Fibroblast of lung (primary cell): ENCODE results near the gene AARS1. TPM values are rescaled to one million over a fixed set of nuclear protein-coding genes. Genes with fewer than 3 reads are reported as not detected.
"Not testable (repeated sequence)": the region's sequence is repeated elsewhere in the genome, so short reads cannot be mapped to it uniquely, and the experiment has no call there.

ENCODE experiments used
- DNase-seq, 2 donors: peaks; one replicate each; pipeline versions ENCODE4 v3.0.0 to v3.0.0-alpha.2; 2010; ENCODE audit warnings: low read depth in 2 of 2
- H2AFZ ChIP-seq: 2 replicates; pipeline ENCODE4 v1.5.1; 2012; ENCODE audit warnings: low read length, control low read depth, inconsistent platforms
- H3K27ac ChIP-seq: 2 replicates; pipeline ENCODE4 v1.5.1; 2011; ENCODE audit warnings: low read length, control low read depth; ENCODE audit not compliant: insufficient read depth
- H3K27me3 ChIP-seq: 2 replicates; pipeline ENCODE4 v1.5.1; 2011; ENCODE audit warnings: mild to moderate bottlenecking, low read length; ENCODE audit not compliant: control insufficient read depth, insufficient read depth
- H3K36me3 ChIP-seq: 2 replicates; pipeline ENCODE4 v1.5.1; 2011; ENCODE audit warnings: low read length; ENCODE audit not compliant: control insufficient read depth, insufficient read depth
- H3K4me1 ChIP-seq: 2 replicates; pipeline ENCODE4 v1.5.1; 2011; ENCODE audit warnings: low read length; ENCODE audit not compliant: control insufficient read depth, insufficient read depth; ENCODE audit errors: extremely low read depth
- H3K4me2 ChIP-seq: 2 replicates; pipeline ENCODE4 v1.5.1; 2011; ENCODE audit warnings: low read length, control low read depth; ENCODE audit not compliant: insufficient read depth; ENCODE audit errors: extremely low read depth
- H3K4me3 ChIP-seq, 4 experiments: fragments of 200-600 bp in 1 of 4; sonication (generic) in 1 of 4; replicated peaks in 1 of 4; 2 replicates each; pipeline ENCODE4 v1.5.1; 2011 to 2016; ENCODE audit warnings: low read length in 4 of 4, low read depth in 3 of 4, mild to moderate bottlenecking in 3 of 4, control low read depth in 2 of 4, inconsistent platforms in 1 of 4, mixed read lengths in 1 of 4; ENCODE audit not compliant: insufficient read depth in 1 of 4; ENCODE audit errors: control extremely low read depth in 1 of 4
- H3K79me2 ChIP-seq: 2 replicates; pipeline ENCODE4 v1.5.1; 2012; ENCODE audit warnings: mild to moderate bottlenecking, low read length, inconsistent platforms; ENCODE audit not compliant: control insufficient read depth, insufficient read depth
- H3K9ac ChIP-seq: 2 replicates; pipeline ENCODE4 v1.5.1; 2011; ENCODE audit warnings: mild to moderate bottlenecking, low read length, control low read depth; ENCODE audit not compliant: insufficient read depth
- H3K9me3 ChIP-seq: 2 replicates; pipeline ENCODE4 v1.5.1; 2012; ENCODE audit warnings: low read depth, low read length; ENCODE audit not compliant: control insufficient read depth, insufficient read depth
- H4K20me1 ChIP-seq: 2 replicates; pipeline ENCODE4 v1.5.1; 2011; ENCODE audit warnings: low read length; ENCODE audit not compliant: control insufficient read depth, insufficient read depth; ENCODE audit errors: extremely low read depth
- polyA plus RNA-seq, 2 donors: library from polyadenylated mRNA; depleted of rRNA in 1 of 2; stranded (reverse) in 1 of 2; unstranded in 1 of 2; fragments of >200 nt; gene quantifications; 2 replicates each; pipeline ENCODE4 v1.2.1, GENCODE V29; 2011 to 2012; ENCODE audit warnings: missing spikeins in 1 of 2
- total RNA-seq: library from RNA; depleted of rRNA; stranded (reverse); fragments of >200 nt; gene quantifications from 2 replicates; pipeline ENCODE4 v1.2.1, GENCODE V29; 2014

Gene AARS1
- total and polyA plus RNA-seq, 2 donors (not counting 1 experiment from before 2014, with no cell fraction given), result 137 to 596 TPM

GRCh38 chr16:70204010-70204409 is 85.3 kb downstream of the AARS1 start:
- H2AFZ ChIP-seq, H3K27ac ChIP-seq, H3K9me3 ChIP-seq, H3K27me3 ChIP-seq, H3K4me2 ChIP-seq, H3K4me1 ChIP-seq, H3K4me3 ChIP-seq, H3K36me3 ChIP-seq, H3K9ac ChIP-seq, H3K79me2 ChIP-seq, DNase-seq, H4K20me1 ChIP-seq: not testable (repeated sequence)

- H3K79me2 ChIP-seq, H3K27ac ChIP-seq, H3K4me3 ChIP-seq, H3K9ac ChIP-seq, H3K9me3 ChIP-seq, H2AFZ ChIP-seq, H4K20me1 ChIP-seq, H3K27me3 ChIP-seq, H3K4me2 ChIP-seq, H3K36me3 ChIP-seq, DNase-seq, H3K4me1 ChIP-seq: not testable (repeated sequence)
Measured at GRCh38 chr16:70203508-70203907, 85.8 kb downstream of the AARS1 start.

Other genes with a start within 250 kb of the AARS1 start
- 16.5 and 22.3 TPM in 2 replicates for gene PDPR, start 175.2 kb downstream of the AARS1 start, total RNA-seq
- gene PDPR, start 175.2 kb downstream of the AARS1 start, polyA plus RNA-seq, result 18.2 and 29.0 TPM in 2 replicates
- gene CLEC18C, start 115.7 kb downstream of the AARS1 start, total RNA-seq, result under 0.01 and 0.17 TPM in 2 replicates
- 0.01 TPM in 1 of 2 replicates, not detected in the other for gene CLEC18C, start 115.7 kb downstream of the AARS1 start, polyA plus RNA-seq
- 47.2 and 49.6 TPM in 2 replicates for gene EXOSC6, start 37.6 kb downstream of the AARS1 start, total RNA-seq
- gene EXOSC6, start 37.6 kb downstream of the AARS1 start, polyA plus RNA-seq, result 8.6 and 12.0 TPM in 2 replicates
- 23.9 and 30.7 TPM in 2 replicates for gene DDX19B, start 9.7 kb upstream of the AARS1 start, total RNA-seq
- 41.0 and 46.0 TPM in 2 replicates for gene DDX19B, start 9.7 kb upstream of the AARS1 start, polyA plus RNA-seq
- gene DDX19A, start 57.4 kb upstream of the AARS1 start, total RNA-seq, result 33.1 and 35.3 TPM in 2 replicates
- 48.3 and 48.6 TPM in 2 replicates for gene DDX19A, start 57.4 kb upstream of the AARS1 start, polyA plus RNA-seq
- gene ST3GAL2, start 149.6 kb upstream of the AARS1 start, total RNA-seq, result 9.5 and 17.8 TPM in 2 replicates
- 13.1 and 13.5 TPM in 2 replicates for gene ST3GAL2, start 149.6 kb upstream of the AARS1 start, polyA plus RNA-seq
- 11.8 and 13.5 TPM in 2 replicates for gene FCSK, start 165.1 kb upstream of the AARS1 start, total RNA-seq
- gene FCSK, start 165.1 kb upstream of the AARS1 start, polyA plus RNA-seq, result 4.4 and 4.9 TPM in 2 replicates
- 79.6 and 117 TPM in 2 replicates for gene COG4, start 234.0 kb upstream of the AARS1 start, total RNA-seq
- gene COG4, start 234.0 kb upstream of the AARS1 start, polyA plus RNA-seq, result 36.2 and 50.7 TPM in 2 replicates
- 81.9 and 107 TPM in 2 replicates for gene SF3B3, start 234.3 kb upstream of the AARS1 start, total RNA-seq
- 89.2 and 166 TPM in 2 replicates for gene SF3B3, start 234.3 kb upstream of the AARS1 start, polyA plus RNA-seq